Aorta (tissue), 5 donors: Measurements from ENCODE around the gene ZNRF3. TPM values are rescaled to one million over a fixed set of nuclear protein-coding genes. Genes with fewer than 3 reads are reported as not detected.

Experiments used
- ATAC-seq: fragments of 200-7000 bp; cut with Tn5 transposase; one replicate; pipeline ENCODE4 v1.9.1; 2022; ENCODE audit warnings: moderate library complexity; ENCODE audit not compliant: low FRiP score
- DNase-seq, 2 donors: peaks; one replicate each; pipeline ENCODE4 v3.0.0-alpha.2; 2020
- H3K27ac ChIP-seq, 2 donors: one replicate each; pipeline ENCODE4 v1.5.1; 2013; ENCODE audit warnings: low read length in 2 of 2, mild to moderate bottlenecking in 2 of 2, moderate library complexity in 2 of 2, control low read depth in 1 of 2, inconsistent platforms in 1 of 2, low read depth in 1 of 2
- H3K27me3 ChIP-seq, 2 donors: one replicate each; pipeline ENCODE4 v1.6.1; 2013; ENCODE audit warnings: control low read depth in 1 of 2, low read length in 1 of 2, mild to moderate bottlenecking in 1 of 2, moderate library complexity in 1 of 2; ENCODE audit not compliant: insufficient read depth in 2 of 2, control insufficient read depth in 1 of 2
- H3K36me3 ChIP-seq, 2 donors: one replicate each; pipeline ENCODE4 v1.6.1; 2013; ENCODE audit warnings: control low read depth in 1 of 2, low read length in 1 of 2, mild to moderate bottlenecking in 1 of 2; ENCODE audit not compliant: insufficient read depth in 2 of 2, control insufficient read depth in 1 of 2
- H3K4me1 ChIP-seq, 2 donors: one replicate each; pipeline ENCODE4 v1.6.1; 2013; ENCODE audit warnings: low read length in 2 of 2, control low read depth in 1 of 2, mild to moderate bottlenecking in 1 of 2, moderate library complexity in 1 of 2; ENCODE audit not compliant: insufficient read depth in 2 of 2, control insufficient read depth in 1 of 2
- H3K4me3 ChIP-seq, 2 donors: one replicate each; pipeline ENCODE4 v1.5.1; 2013; ENCODE audit warnings: low read length in 2 of 2, control low read depth in 1 of 2, mild to moderate bottlenecking in 1 of 2
- H3K9me3 ChIP-seq: one replicate; pipeline ENCODE4 v1.6.1; 2013; ENCODE audit warnings: mild to moderate bottlenecking, low read length; ENCODE audit not compliant: control insufficient read depth
- WGBS, 2 donors: extraction: QIAGEN DNeasy Blood & Tissue Kit; methylation state at CpG; one replicate each; pipeline ENCODE4 v1.1.7; 2013; 5-methylcytosine and 5-hydroxymethylcytosine counted together
- intact Hi-C, 2 donors: fragments of 100-400 bp; cut with DNase I; formaldehyde crosslinking; loops; one replicate each; pipeline versions ENCODE4 v1.14.2 to v1.15.0; 2022
- polyA plus RNA-seq, 2 donors: library from polyadenylated mRNA; stranded (reverse); fragments of 200-250 nt; gene quantifications; one replicate each; pipeline ENCODE4 v1.2.3, GENCODE V29; 2013
- total RNA-seq, 2 donors: library from RNA; stranded (reverse); fragmentation: NEBNext Ultra II Directional; extraction: Animal tissue kit (Norgen Biotek cat#: 25700); gene quantifications; one replicate each; pipeline ENCODE4 v1.2.1, GENCODE V29; 2021
- donor health status: healthy with polysubstance abuse.
- donor health status: Bipolar disorder and iron deficiency.
- donor health status: DM: no; HTN: no; CAD: no.
- donor health status: DM: no; HTN: no; CAD: no.
- donor health status: DM: yes; HTN: yes; CAD: no.

ZNRF3 gene
- total and polyA plus RNA-seq, 4 donors = 1.4 to 11.8 (median 5.0) TPM

- Histone ChIP-seq H3K9me3 (no peaks in the 10 kb centered on the region), H3K4me3 (no peak overlapping the region), H3K4me1 (peaks cover 1 to 13% of the 10 kb centered on the region in 2 donors), H3K27ac (peak overlapping the region; percentile 3 to 30), H3K27me3 (no peaks in the 10 kb centered on the region), H3K36me3 (no peaks in the 10 kb centered on the region)
- 66 to 68% methylated on average over 5 of the region's 5 CpGs for WGBS, 2 donors
- DNase-seq (no peak), ATAC-seq (no peak)
- intact Hi-C loops = no loop called here
Observed at GRCh38 chr22:28989035-28989464, 105.7 kb downstream of the ZNRF3 start.

- DNase-seq (no peak), ATAC-seq (no peak)
- 72 to 77% methylated on average over 7 of the region's 7 CpGs for WGBS, 2 donors
- Histone ChIP-seq H3K4me1 (peaks cover 1 to 13% of the 10 kb centered on the region in 2 donors), H3K36me3 (no peaks in the 10 kb centered on the region), H3K27ac (no peak overlapping the region), H3K27me3 (no peaks in the 10 kb centered on the region), H3K4me3 (no peak overlapping the region), H3K9me3 (no peaks in the 10 kb centered on the region)
- intact Hi-C loops = no loop called here
Observed at GRCh38 chr22:28989484-28989883, 106.1 kb downstream of the ZNRF3 start.

- H3K36me3 ChIP-seq = no peaks in the 10 kb centered on the region
- DNase-seq = no peak
- no peaks in the 10 kb centered on the region for H3K27me3 ChIP-seq
- no peaks in the 10 kb centered on the region for H3K9me3 ChIP-seq
- WGBS, 2 donors = 85 to 88% methylated on average over 4 of the region's 4 CpGs
- H3K4me1 ChIP-seq = peaks cover 1 to 13% of the 10 kb centered on the region in 2 donors
- ATAC-seq = no peak
- intact Hi-C loops = no loop called here
- no peak overlapping the region for H3K4me3 ChIP-seq
- no peak overlapping the region for H3K27ac ChIP-seq
Observed at GRCh38 chr22:28989912-28990311, 106.5 kb downstream of the ZNRF3 start.

- 40 to 55% methylated on average over 4 of the region's 4 CpGs for WGBS, 2 donors
- intact Hi-C loops = no loop called here
- no peak overlapping the region for H3K4me3 ChIP-seq
- DNase-seq (no peak), ATAC-seq (no peak)
- H3K9me3 ChIP-seq = no peaks in the 10 kb centered on the region
- H3K27me3 ChIP-seq = no peaks in the 10 kb centered on the region
- H3K4me1 ChIP-seq = peaks cover 2 to 13% of the 10 kb centered on the region in 2 donors
- no peaks in the 10 kb centered on the region for H3K36me3 ChIP-seq
- H3K27ac ChIP-seq = no peak overlapping the region
Observed at GRCh38 chr22:28992565-28993356, 109.4 kb downstream of the ZNRF3 start.

- intact Hi-C loops = no loop called here
- no peaks in the 10 kb centered on the region for H3K27me3 ChIP-seq
- H3K9me3 ChIP-seq = no peaks in the 10 kb centered on the region
- ATAC-seq = no peak
- no peak overlapping the region for H3K4me3 ChIP-seq
- no peak for DNase-seq
- WGBS, 2 donors = 98 to 100% methylated on average over 4 of the region's 4 CpGs
- H3K4me1 ChIP-seq = peaks cover 3 to 11% of the 10 kb centered on the region in 2 donors
- H3K27ac ChIP-seq = no peak overlapping the region
- H3K36me3 ChIP-seq = no peaks in the 10 kb centered on the region
Observed at GRCh38 chr22:28994522-28994921, 111.2 kb downstream of the ZNRF3 start.

GRCh38 chr22:28995551-28995950 lies 112.2 kb downstream of the ZNRF3 start:
- no peak for ATAC-seq
- intact Hi-C loops = no loop called here
- WGBS, 2 donors = 62 to 64% methylated on average over 2 of the region's 2 CpGs
- no peaks in the 10 kb centered on the region for H3K36me3 ChIP-seq
- DNase-seq = no peak
- H3K4me3 ChIP-seq = no peak overlapping the region
- no peaks in the 10 kb centered on the region for H3K27me3 ChIP-seq
- no peak overlapping the region for H3K27ac ChIP-seq
- H3K4me1 ChIP-seq = peaks cover 3 to 8% of the 10 kb centered on the region in 2 donors
- H3K9me3 ChIP-seq = no peaks in the 10 kb centered on the region

GRCh38 chr22:28997342-28997741 lies 114.0 kb downstream of the ZNRF3 start:
- Histone ChIP-seq H3K27ac (no peak overlapping the region), H3K4me3 (no peak overlapping the region), H3K4me1 (peaks cover 3 to 8% of the 10 kb centered on the region in 2 donors), H3K9me3 (no peaks in the 10 kb centered on the region), H3K27me3 (no peaks in the 10 kb centered on the region), H3K36me3 (no peaks in the 10 kb centered on the region)
- ATAC-seq (no peak), DNase-seq (no peak)
- intact Hi-C loops = no loop called here
- 95% methylated on average over 3 of the region's 3 CpGs for WGBS, 2 donors

GRCh38 chr22:28998681-28999080 lies 115.3 kb downstream of the ZNRF3 start:
- no peak overlapping the region for H3K4me3 ChIP-seq
- H3K4me1 ChIP-seq = peaks cover 0 to 3% of the 10 kb centered on the region in 2 donors
- no peaks in the 10 kb centered on the region for H3K9me3 ChIP-seq
- H3K27me3 ChIP-seq = no peaks in the 10 kb centered on the region
- no peak for ATAC-seq
- no peaks in the 10 kb centered on the region for H3K36me3 ChIP-seq
- H3K27ac ChIP-seq = no peak overlapping the region
- 65 to 71% methylated on average over 3 of the region's 3 CpGs for WGBS, 2 donors
- no peak for DNase-seq
- intact Hi-C loops = no loop called here

GRCh38 chr22:28999510-28999909 lies 116.1 kb downstream of the ZNRF3 start:
- Histone ChIP-seq H3K36me3 (no peaks in the 10 kb centered on the region), H3K27ac (peak overlapping the region in 1 of 2 donors; percentile 26), H3K27me3 (no peaks in the 10 kb centered on the region), H3K9me3 (no peaks in the 10 kb centered on the region), H3K4me1 (peaks cover 0 to 3% of the 10 kb centered on the region in 2 donors), H3K4me3 (no peak overlapping the region)
- ATAC-seq (no peak), DNase-seq (no peak)
- WGBS, 2 donors = 76 to 78% methylated on average over 7 of the region's 7 CpGs
- intact Hi-C loops = no loop called here
